HepG2 (cell line): ENCODE measurements around the gene C1RL. TPM values are rescaled to one million over a fixed set of nuclear protein-coding genes. Genes with fewer than 3 reads are reported as not detected.

Experiments used
- FOXK1 ChIP-seq: sonication (generic); formaldehyde crosslinking; IDR thresholded peaks from 2 replicates; pipeline ENCODE4 v1.4.0; 2020; ENCODE audit warnings: low read depth, missing genetic modification reagents, borderline replicate concordance
- MED1 ChIP-seq: sonication (generic); formaldehyde crosslinking; IDR thresholded peaks from 2 replicates; pipeline ENCODE4 v1.4.0; 2020; ENCODE audit warnings: missing genetic modification reagents
- NFKBIZ ChIP-seq: IDR thresholded peaks from 2 replicates; pipeline ENCODE4 v1.6.1; 2018; ENCODE audit warnings: missing genetic modification reagents, missing compliant biosample characterization
- NPAS2 ChIP-seq: sonication (generic); formaldehyde crosslinking; IDR thresholded peaks from 2 replicates; pipeline ENCODE4 v1.8.0; 2022; ENCODE audit warnings: mild to moderate bottlenecking, missing genetic modification reagents, borderline replicate concordance
- NR2C2 ChIP-seq: sonication (generic); formaldehyde crosslinking; IDR thresholded peaks from 2 replicates; pipeline ENCODE4 v1.4.0; 2020; ENCODE audit warnings: missing genetic modification reagents, mild to moderate bottlenecking, moderate library complexity, borderline replicate concordance
- NR2F1 ChIP-seq, 2 experiments: fragments of 450-650 bp in 1 of 2; formaldehyde crosslinking in 1 of 2; IDR thresholded peaks; 2 replicates each; pipeline versions ENCODE4 v1.5.0 to v1.6.1; 2016 to 2020; ENCODE audit warnings: mild to moderate bottlenecking in 1 of 2, missing compliant biosample characterization in 1 of 2, missing genetic modification reagents in 1 of 2, moderate library complexity in 1 of 2
- POGZ ChIP-seq: sonication (generic); formaldehyde crosslinking; IDR thresholded peaks from 2 replicates; pipeline ENCODE4 v1.4.0; 2020; ENCODE audit warnings: mild to moderate bottlenecking, missing genetic modification reagents
- RXRA ChIP-seq: sonication (generic); formaldehyde crosslinking; IDR thresholded peaks from 2 replicates; pipeline ENCODE4 v1.5.1; 2020; ENCODE audit warnings: missing genetic modification reagents
- SALL1 ChIP-seq: sonication (generic); formaldehyde crosslinking; IDR thresholded peaks from 2 replicates; pipeline ENCODE4 v1.8.0; 2022; ENCODE audit warnings: mild to moderate bottlenecking, missing genetic modification reagents
- SALL2 ChIP-seq: sonication (generic); formaldehyde crosslinking; IDR thresholded peaks from 2 replicates; pipeline ENCODE4 v1.8.1; 2023; ENCODE audit warnings: mild to moderate bottlenecking, missing genetic modification reagents, inconsistent platforms
- SMAD3 ChIP-seq: sonication (generic); formaldehyde crosslinking; IDR thresholded peaks from 2 replicates; pipeline ENCODE4 v1.4.0; 2020; ENCODE audit warnings: missing genetic modification reagents
- SPEN ChIP-seq: sonication (generic); formaldehyde crosslinking; IDR thresholded peaks from 2 replicates; pipeline ENCODE4 v1.5.1; 2020; ENCODE audit warnings: low read depth, mild to moderate bottlenecking, missing genetic modification reagents
- TP53 ChIP-seq: sonication (generic); formaldehyde crosslinking; conservative IDR thresholded peaks from 2 replicates; pipeline ENCODE4 v1.4.0; 2020; ENCODE audit warnings: missing genetic modification reagents
- ZFP36L1 ChIP-seq: sonication (generic); formaldehyde crosslinking; IDR thresholded peaks from 2 replicates; pipeline ENCODE4 v1.8.0; 2022; ENCODE audit warnings: mild to moderate bottlenecking, missing genetic modification reagents, moderate library complexity
- ZNF10 ChIP-seq: sonication (generic); formaldehyde crosslinking; IDR thresholded peaks from 2 replicates; pipeline ENCODE4 v1.4.0; 2020; ENCODE audit warnings: mild to moderate bottlenecking, low read depth, missing genetic modification reagents, borderline replicate concordance
- ZNF333 ChIP-seq: sonication (generic); formaldehyde crosslinking; IDR thresholded peaks from 2 replicates; pipeline ENCODE4 v1.4.0; 2020; ENCODE audit warnings: mild to moderate bottlenecking, missing genetic modification reagents, borderline replicate concordance
- ZNF33A ChIP-seq: sonication (generic); formaldehyde crosslinking; IDR thresholded peaks from 2 replicates; pipeline ENCODE4 v1.5.1; 2020; ENCODE audit warnings: missing genetic modification reagents, mild to moderate bottlenecking, moderate library complexity, borderline replicate concordance
- ZNF44 ChIP-seq: sonication (generic); formaldehyde crosslinking; IDR thresholded peaks from 2 replicates; pipeline ENCODE4 v1.5.1; 2020; ENCODE audit warnings: mild to moderate bottlenecking, missing genetic modification reagents
- ZNF557 ChIP-seq: sonication (generic); formaldehyde crosslinking; IDR thresholded peaks from 2 replicates; pipeline ENCODE4 v1.4.0; 2020; ENCODE audit warnings: missing genetic modification reagents
- ZNF614 ChIP-seq: IDR thresholded peaks from 2 replicates; pipeline ENCODE4 v1.6.1; 2018; ENCODE audit warnings: missing biosample characterization, missing genetic modification reagents, inconsistent platforms, borderline replicate concordance
- ZSCAN25 ChIP-seq: sonication (generic); formaldehyde crosslinking; IDR thresholded peaks from 2 replicates; pipeline ENCODE4 v1.8.0; 2022; ENCODE audit warnings: mild to moderate bottlenecking, missing genetic modification reagents
- polyA plus RNA-seq, 8 experiments: library from polyadenylated mRNA; depleted of rRNA in 3 of 8; stranded (reverse) in 7 of 8; unstranded in 1 of 8; fragments of >200 nt; fragmentation: Illumina TruSeq in 4 of 8; extraction: Trizol in 4 of 8; gene quantifications; 2 replicates each; pipeline versions ENCODE4 v1.2.1 to v1.2.3, GENCODE V29; 2011 to 2016; ENCODE audit warnings: low read depth in 4 of 8, missing spikeins in 1 of 8, mixed read lengths in 1 of 8; ENCODE audit not compliant: insufficient read depth in 1 of 8
- total RNA-seq, 5 experiments: library from RNA; depleted of rRNA; stranded (reverse); fragments of >200 nt; fragmentation: Illumina TruSeq; extraction: Trizol; gene quantifications; 2 replicates each; pipeline ENCODE4 v1.2.3, GENCODE V29; 2016; ENCODE audit warnings: low read depth in 1 of 5
- TF ChIP-seq, protein P1 (sequence below): sonication (generic); formaldehyde crosslinking; IDR thresholded peaks from 2 replicates; pipeline ENCODE4 v1.5.1; 2020; ENCODE audit warnings: mild to moderate bottlenecking, moderate library complexity, missing genetic modification reagents
- TF ChIP-seq, protein P2 (sequence below): sonication (generic); formaldehyde crosslinking; IDR thresholded peaks from 2 replicates; pipeline ENCODE4 v1.8.0; 2022; ENCODE audit warnings: mild to moderate bottlenecking, missing genetic modification reagents, moderate library complexity
- TF ChIP-seq, protein P3 (sequence below): sonication (generic); formaldehyde crosslinking; IDR thresholded peaks from 2 replicates; pipeline ENCODE4 v1.4.0; 2020; ENCODE audit warnings: missing genetic modification reagents, borderline replicate concordance

Gene C1RL
- total and polyA plus RNA-seq, 2 of the 13 experiments (the other 11 are each of a cell fraction or from before 2014, with no cell fraction given): 28.9 to 53.1 TPM

DNA sequence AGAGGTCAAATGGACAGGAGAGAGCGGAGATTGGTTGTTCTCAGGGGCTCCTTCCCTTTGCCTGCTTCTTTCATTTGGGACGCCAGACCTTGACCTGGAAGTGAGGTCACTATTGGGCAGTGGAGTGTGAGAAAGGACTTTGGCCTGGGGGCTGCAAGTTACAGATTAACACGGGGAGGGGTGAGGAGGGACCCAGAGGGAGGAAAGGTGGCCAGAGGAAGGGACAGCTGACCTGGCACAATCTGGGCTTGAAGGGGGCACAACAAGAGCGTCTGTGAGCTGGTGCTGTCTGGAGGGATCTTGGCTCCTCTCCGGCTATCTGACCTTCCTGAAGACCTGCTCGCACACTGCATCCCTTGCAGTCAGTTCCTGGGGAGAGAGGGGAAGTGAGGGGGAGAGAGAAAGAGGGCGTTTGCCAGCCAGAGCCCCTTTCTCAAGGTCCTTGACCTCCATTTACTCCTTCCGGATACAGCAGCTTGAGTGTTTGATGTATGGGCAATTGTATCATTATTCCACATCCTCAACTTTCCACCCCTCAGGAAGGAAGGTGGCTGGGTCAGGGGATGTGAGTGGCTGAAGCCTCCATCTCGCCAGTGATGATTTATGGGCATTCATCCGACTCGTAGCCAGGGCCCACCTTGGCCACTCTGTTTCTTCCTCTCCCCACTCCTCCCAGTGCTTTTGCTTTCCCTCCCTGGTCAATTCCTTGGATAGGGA is 14.9 kb upstream of the C1RL start (continued):
- peak; percentile 76 for TF ChIP-seq SALL1
- TF ChIP-seq, protein P1, sequence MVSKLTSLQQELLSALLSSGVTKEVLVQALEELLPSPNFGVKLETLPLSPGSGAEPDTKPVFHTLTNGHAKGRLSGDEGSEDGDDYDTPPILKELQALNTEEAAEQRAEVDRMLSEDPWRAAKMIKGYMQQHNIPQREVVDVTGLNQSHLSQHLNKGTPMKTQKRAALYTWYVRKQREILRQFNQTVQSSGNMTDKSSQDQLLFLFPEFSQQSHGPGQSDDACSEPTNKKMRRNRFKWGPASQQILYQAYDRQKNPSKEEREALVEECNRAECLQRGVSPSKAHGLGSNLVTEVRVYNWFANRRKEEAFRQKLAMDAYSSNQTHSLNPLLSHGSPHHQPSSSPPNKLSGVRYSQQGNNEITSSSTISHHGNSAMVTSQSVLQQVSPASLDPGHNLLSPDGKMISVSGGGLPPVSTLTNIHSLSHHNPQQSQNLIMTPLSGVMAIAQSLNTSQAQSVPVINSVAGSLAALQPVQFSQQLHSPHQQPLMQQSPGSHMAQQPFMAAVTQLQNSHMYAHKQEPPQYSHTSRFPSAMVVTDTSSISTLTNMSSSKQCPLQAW (CRISPR knock-in tag): peak; percentile 100
- no peak for TF ChIP-seq NFKBIZ (CRISPR knock-in tag)
- TF ChIP-seq, protein P2, sequence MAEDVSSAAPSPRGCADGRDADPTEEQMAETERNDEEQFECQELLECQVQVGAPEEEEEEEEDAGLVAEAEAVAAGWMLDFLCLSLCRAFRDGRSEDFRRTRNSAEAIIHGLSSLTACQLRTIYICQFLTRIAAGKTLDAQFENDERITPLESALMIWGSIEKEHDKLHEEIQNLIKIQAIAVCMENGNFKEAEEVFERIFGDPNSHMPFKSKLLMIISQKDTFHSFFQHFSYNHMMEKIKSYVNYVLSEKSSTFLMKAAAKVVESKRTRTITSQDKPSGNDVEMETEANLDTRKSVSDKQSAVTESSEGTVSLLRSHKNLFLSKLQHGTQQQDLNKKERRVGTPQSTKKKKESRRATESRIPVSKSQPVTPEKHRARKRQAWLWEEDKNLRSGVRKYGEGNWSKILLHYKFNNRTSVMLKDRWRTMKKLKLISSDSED: no peak
- no peak for TF ChIP-seq ZNF10 (CRISPR knock-in tag)
- TF ChIP-seq FOXK1 (CRISPR knock-in tag): peak; percentile 54; the same call in 1 of the 2 replicates
- 0 out of 2 replicates have a peak, but pooled peaks have one; percentile 37 for TF ChIP-seq ZNF614 (CRISPR knock-in tag)
- no peak for TF ChIP-seq ZNF333
- TF ChIP-seq TP53 (CRISPR knock-in tag): no peak
- TF ChIP-seq MED1: peak; percentile 87
- peak; percentile 91 to 97 for TF ChIP-seq NR2F1 (CRISPR knock-in tag; IDR thresholded peaks at IDR 0.05)
- TF ChIP-seq, protein P3, sequence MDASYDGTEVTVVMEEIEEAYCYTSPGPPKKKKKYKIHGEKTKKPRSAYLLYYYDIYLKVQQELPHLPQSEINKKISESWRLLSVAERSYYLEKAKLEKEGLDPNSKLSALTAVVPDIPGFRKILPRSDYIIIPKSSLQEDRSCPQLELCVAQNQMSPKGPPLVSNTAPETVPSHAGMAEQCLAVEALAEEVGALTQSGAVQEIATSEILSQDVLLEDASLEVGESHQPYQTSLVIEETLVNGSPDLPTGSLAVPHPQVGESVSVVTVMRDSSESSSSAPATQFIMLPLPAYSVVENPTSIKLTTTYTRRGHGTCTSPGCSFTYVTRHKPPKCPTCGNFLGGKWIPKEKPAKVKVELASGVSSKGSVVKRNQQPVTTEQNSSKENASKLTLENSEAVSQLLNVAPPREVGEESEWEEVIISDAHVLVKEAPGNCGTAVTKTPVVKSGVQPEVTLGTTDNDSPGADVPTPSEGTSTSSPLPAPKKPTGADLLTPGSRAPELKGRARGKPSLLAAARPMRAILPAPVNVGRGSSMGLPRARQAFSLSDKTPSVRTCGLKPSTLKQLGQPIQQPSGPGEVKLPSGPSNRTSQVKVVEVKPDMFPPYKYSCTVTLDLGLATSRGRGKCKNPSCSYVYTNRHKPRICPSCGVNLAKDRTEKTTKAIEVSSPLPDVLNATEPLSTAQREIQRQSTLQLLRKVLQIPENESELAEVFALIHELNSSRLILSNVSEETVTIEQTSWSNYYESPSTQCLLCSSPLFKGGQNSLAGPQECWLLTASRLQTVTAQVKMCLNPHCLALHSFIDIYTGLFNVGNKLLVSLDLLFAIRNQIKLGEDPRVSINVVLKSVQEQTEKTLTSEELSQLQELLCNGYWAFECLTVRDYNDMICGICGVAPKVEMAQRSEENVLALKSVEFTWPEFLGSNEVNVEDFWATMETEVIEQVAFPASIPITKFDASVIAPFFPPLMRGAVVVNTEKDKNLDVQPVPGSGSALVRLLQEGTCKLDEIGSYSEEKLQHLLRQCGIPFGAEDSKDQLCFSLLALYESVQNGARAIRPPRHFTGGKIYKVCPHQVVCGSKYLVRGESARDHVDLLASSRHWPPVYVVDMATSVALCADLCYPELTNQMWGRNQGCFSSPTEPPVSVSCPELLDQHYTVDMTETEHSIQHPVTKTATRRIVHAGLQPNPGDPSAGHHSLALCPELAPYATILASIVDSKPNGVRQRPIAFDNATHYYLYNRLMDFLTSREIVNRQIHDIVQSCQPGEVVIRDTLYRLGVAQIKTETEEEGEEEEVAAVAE (CRISPR knock-in tag): 0 out of 2 replicates have a peak, but pooled peaks have one; percentile 39
- peak; percentile 98 for TF ChIP-seq ZSCAN25
- TF ChIP-seq ZNF33A: no peak
- TF ChIP-seq NPAS2: no peak
- TF ChIP-seq ZFP36L1 (CRISPR knock-in tag): no peak
- TF ChIP-seq SMAD3 (CRISPR knock-in tag): no peak
- TF ChIP-seq NR2C2: peak; percentile 87
- no peak for TF ChIP-seq ZNF44
- peak; percentile 85 for TF ChIP-seq SPEN (CRISPR knock-in tag)
- TF ChIP-seq ZNF557 (CRISPR knock-in tag): no peak
- peak; percentile 94 for TF ChIP-seq RXRA
- TF ChIP-seq SALL2: no peak
- peak; percentile 44; the same call in 1 of the 2 replicates for TF ChIP-seq POGZ (CRISPR knock-in tag)
